Colonic mucosa (tissue), 4 donors: ENCODE data around the gene EPN2. TPM values are rescaled to one million over a fixed set of nuclear protein-coding genes. Genes with fewer than 3 reads are reported as not detected.

ENCODE experiments used
- DNase-seq: peaks from one replicate; pipeline ENCODE4 v3.0.0-alpha.2; 2020
- H3K27ac ChIP-seq: fragments of 200-600 bp; one replicate; pipeline ENCODE4 v1.8.0; 2021
- H3K27me3 ChIP-seq: fragments of 200-600 bp; one replicate; pipeline ENCODE4 v1.8.0; 2021
- H3K36me3 ChIP-seq: fragments of 200-600 bp; one replicate; pipeline ENCODE4 v1.8.0; 2021
- H3K4me1 ChIP-seq: fragments of 200-600 bp; one replicate; pipeline ENCODE4 v1.8.0; 2021; ENCODE audit warnings: mild to moderate bottlenecking
- H3K4me3 ChIP-seq: fragments of 200-600 bp; one replicate; pipeline ENCODE4 v1.8.0; 2021
- H3K9ac ChIP-seq, 2 donors: one replicate each; pipeline ENCODE4 v1.7.0; 2013; ENCODE audit warnings: control low read depth in 2 of 2, low read depth in 2 of 2, low read length in 2 of 2
- H3K9me3 ChIP-seq: fragments of 200-600 bp; one replicate; pipeline ENCODE4 v1.8.0; 2021
- CTCF ChIP-seq: fragments of 200-600 bp; IDR thresholded peaks from one replicate; pipeline ENCODE4 v1.8.0; 2022; ENCODE audit warnings: antibody characterized with exemption, mild to moderate bottlenecking
- intact Hi-C: fragments of 100-400 bp; cut with DNase I; formaldehyde crosslinking; loops from one replicate; pipeline ENCODE4 v1.14.1; 2022
- total RNA-seq, 2 donors: library from RNA; stranded (reverse); fragmentation: NEBNext Ultra II Directional in 1 of 2; extraction: Animal tissue kit (Norgen Biotek cat#: 25700) in 1 of 2; gene quantifications; one replicate each; pipeline ENCODE4 v1.2.1, GENCODE V29; 2021
- donor health status: healthy.
- donor health status: DM: no; HTN: no; CAD: no.
- donor health status: DM: no; HTN: no; CAD: no.

EPN2 gene
- total RNA-seq, 2 donors from 2014 or later, result 34.7 to 36.3 TPM

GRCh38 chr17:19361944-19362276 is 124.7 kb downstream of the EPN2 start:
- no peak for TF ChIP-seq CTCF
- Histone ChIP-seq H3K4me3 (peak overlapping the region; percentile 58), H3K36me3 (no peaks in the 10 kb centered on the region), H3K4me1 (no peaks in the 10 kb centered on the region), H3K27me3 (no peaks in the 10 kb centered on the region), H3K9me3 (no peaks in the 10 kb centered on the region), H3K9ac (peak overlapping the region; percentile 61 to 67), H3K27ac (peak overlapping the region; percentile 66)
- intact Hi-C loops, result loop anchor here (10.0 kb wide), 1 partner anchor 403 kb away; no protein-coding TSS in a partner anchor
- DNase-seq, result no peak

GRCh38 chr17:19362277-19363113 is 125.3 kb downstream of the EPN2 start, which contains the start of gene B9D1:
TSS of gene B9D1 (minus strand) at chr17:19362723. CDS start at chr17:19362569, 154 bp downstream.
- Histone ChIP-seq H3K9ac (peak within 1 kb of the TSS; percentile 61 to 67), H3K4me1 (no peaks in the 10 kb centered on the region), H3K36me3 (no peaks in the 10 kb centered on the region), H3K9me3 (no peaks in the 10 kb centered on the region), H3K4me3 (peak within 1 kb of the TSS; percentile 58), H3K27me3 (no peaks in the 10 kb centered on the region), H3K27ac (peak within 1 kb of the TSS; percentile 66)
- intact Hi-C loops, result loop anchor here (1.0 to 10.0 kb wide), 2 partner anchors 87 to 402 kb away; no protein-coding TSS in a partner anchor
- TF ChIP-seq CTCF, result peak; percentile 87
- DNase-seq, result peak; percentile 95

- DNase-seq, result no peak
- H3K27me3 ChIP-seq, result no peaks in the 10 kb centered on the region
- H3K9ac ChIP-seq, result peak overlapping the region; percentile 20 to 67
- TF ChIP-seq CTCF, result no peak
- H3K36me3 ChIP-seq, result no peaks in the 10 kb centered on the region
- peak overlapping the region; percentile 58 for H3K4me3 ChIP-seq
- intact Hi-C loops, result loop anchor here (1.0 to 10.0 kb wide), 2 partner anchors 86 to 402 kb away; no protein-coding TSS in a partner anchor
- H3K27ac ChIP-seq, result peak overlapping the region; percentile 66
- H3K9me3 ChIP-seq, result no peaks in the 10 kb centered on the region
- no peaks in the 10 kb centered on the region for H3K4me1 ChIP-seq
These were observed 125.9 kb downstream of the EPN2 start for GRCh38 chr17:19363114-19363438.

- H3K9ac ChIP-seq, result no peak overlapping the region
- no peak for DNase-seq
- no peak overlapping the region for H3K27ac ChIP-seq
These were observed 126.4 kb downstream of the EPN2 start for GRCh38 chr17:19363460-19364035.

More at GRCh38 chr17:19363460-19364035, 126.4 kb downstream of the EPN2 start:
- Histone ChIP-seq H3K36me3 (no peaks in the 10 kb centered on the region), H3K27me3 (no peaks in the 10 kb centered on the region), H3K4me3 (no peak overlapping the region), H3K9me3 (no peaks in the 10 kb centered on the region), H3K4me1 (no peaks in the 10 kb centered on the region)
- intact Hi-C loops, result loop anchor here (1.0 to 10.0 kb wide), 2 partner anchors 86 to 401 kb away; no protein-coding TSS in a partner anchor
- TF ChIP-seq CTCF, result no peak
